Tibial nerve (tissue), 4 donors: Measurements from ENCODE around the gene CD46. TPM values are rescaled to one million over a fixed set of nuclear protein-coding genes. Genes with fewer than 3 reads are reported as not detected.

ENCODE experiments used
- DNase-seq, 2 donors: peaks; one replicate each; pipeline ENCODE4 v3.0.0-alpha.2; 2019; ENCODE audit warnings: low spot score in 2 of 2
- H3K27ac ChIP-seq, 4 donors: fragments of 200-600 bp; sonication (generic) in 3 of 4; one replicate each; pipeline ENCODE4 v1.5.1; 2017 to 2019; ENCODE audit warnings: mild to moderate bottlenecking in 1 of 4
- H3K27me3 ChIP-seq, 2 donors: fragments of 200-600 bp; sonication (generic) in 1 of 2; one replicate each; pipeline versions ENCODE4 v1.5.1 to v1.6.0; 2017 to 2019
- H3K36me3 ChIP-seq, 3 donors: fragments of 200-600 bp; sonication (generic); one replicate each; pipeline ENCODE4 v1.5.1; 2018 to 2019
- H3K4me1 ChIP-seq, 4 donors: fragments of 200-600 bp; sonication (generic) in 3 of 4; one replicate each; pipeline ENCODE4 v1.5.1; 2017 to 2019
- H3K4me3 ChIP-seq, 4 donors: fragments of 200-600 bp; sonication (generic) in 3 of 4; one replicate each; pipeline ENCODE4 v1.5.1; 2017 to 2019; ENCODE audit warnings: mild to moderate bottlenecking in 1 of 4, moderate library complexity in 1 of 4
- H3K9me3 ChIP-seq, 4 donors: fragments of 200-600 bp; sonication (generic) in 3 of 4; one replicate each; pipeline ENCODE4 v1.5.1; 2017 to 2019
- EP300 ChIP-seq, 2 donors: sonication (generic); formaldehyde crosslinking; IDR thresholded peaks; one replicate each; pipeline ENCODE4 v1.6.1; 2017; ENCODE audit warnings: antibody characterized with exemption in 2 of 2, mild to moderate bottlenecking in 1 of 2
- POLR2A ChIP-seq, 2 donors: fragments of 450-650 bp; IDR thresholded peaks; one replicate each; pipeline ENCODE4 v1.6.1; 2017; ENCODE audit warnings: antibody characterized with exemption in 2 of 2, mild to moderate bottlenecking in 2 of 2, moderate library complexity in 2 of 2
- WGBS, 2 donors: methylation state at CpG; one replicate each; pipeline ENCODE4 v1.1.5; 2018; 5-methylcytosine and 5-hydroxymethylcytosine counted together
- total RNA-seq, 4 donors: library from RNA; depleted of rRNA; stranded (reverse); fragments of >200 nt; gene quantifications; one replicate each; pipeline ENCODE4 v1.1.0, GENCODE V29; 2016
- TF ChIP-seq, protein P1 (sequence below), 5 experiments: fragments of 200-600 bp in 3 of 5; fragments of 450-650 bp in 2 of 5; sonication (generic) in 3 of 5; IDR thresholded peaks; one replicate each; pipeline ENCODE4 v1.5.1; 2016 to 2019; ENCODE audit warnings: antibody characterized with exemption in 5 of 5, mild to moderate bottlenecking in 3 of 5, moderate library complexity in 2 of 5

Gene CD46
- total RNA-seq, 4 donors from 2014 or later = 95.4 to 154 (median 133) TPM

DNA sequence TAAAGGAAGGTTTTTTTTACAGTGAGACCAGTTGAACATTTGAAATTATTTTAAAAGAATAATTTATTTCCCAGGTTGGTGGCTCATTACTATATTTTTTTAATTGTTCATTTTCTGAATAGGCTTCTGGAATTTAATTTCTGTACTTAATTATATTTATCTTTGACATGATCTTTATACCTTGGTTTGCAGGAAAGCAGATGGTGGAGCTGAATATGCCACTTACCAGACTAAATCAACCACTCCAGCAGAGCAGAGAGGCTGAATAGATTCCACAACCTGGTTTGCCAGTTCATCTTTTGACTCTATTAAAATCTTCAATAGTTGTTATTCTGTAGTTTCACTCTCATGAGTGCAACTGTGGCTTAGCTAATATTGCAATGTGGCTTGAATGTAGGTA, 41.5 kb downstream of the CD46 start:
- H3K27ac ChIP-seq = no peak overlapping the region
- DNase-seq = no peak
- no peak overlapping the region for H3K4me3 ChIP-seq
- H3K9me3 ChIP-seq = no peaks in the 10 kb centered on the region
- TF ChIP-seq EP300 (IDR thresholded peaks at IDR 0.05) (no peak), POLR2A (IDR thresholded peaks at IDR 0.05) (no peak)
- TF ChIP-seq, protein P1, sequence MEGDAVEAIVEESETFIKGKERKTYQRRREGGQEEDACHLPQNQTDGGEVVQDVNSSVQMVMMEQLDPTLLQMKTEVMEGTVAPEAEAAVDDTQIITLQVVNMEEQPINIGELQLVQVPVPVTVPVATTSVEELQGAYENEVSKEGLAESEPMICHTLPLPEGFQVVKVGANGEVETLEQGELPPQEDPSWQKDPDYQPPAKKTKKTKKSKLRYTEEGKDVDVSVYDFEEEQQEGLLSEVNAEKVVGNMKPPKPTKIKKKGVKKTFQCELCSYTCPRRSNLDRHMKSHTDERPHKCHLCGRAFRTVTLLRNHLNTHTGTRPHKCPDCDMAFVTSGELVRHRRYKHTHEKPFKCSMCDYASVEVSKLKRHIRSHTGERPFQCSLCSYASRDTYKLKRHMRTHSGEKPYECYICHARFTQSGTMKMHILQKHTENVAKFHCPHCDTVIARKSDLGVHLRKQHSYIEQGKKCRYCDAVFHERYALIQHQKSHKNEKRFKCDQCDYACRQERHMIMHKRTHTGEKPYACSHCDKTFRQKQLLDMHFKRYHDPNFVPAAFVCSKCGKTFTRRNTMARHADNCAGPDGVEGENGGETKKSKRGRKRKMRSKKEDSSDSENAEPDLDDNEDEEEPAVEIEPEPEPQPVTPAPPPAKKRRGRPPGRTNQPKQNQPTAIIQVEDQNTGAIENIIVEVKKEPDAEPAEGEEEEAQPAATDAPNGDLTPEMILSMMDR (IDR thresholded peaks at IDR 0.05) = no peak
- H3K4me1 ChIP-seq = peaks cover 0 to 6% (median 0%) of the 10 kb centered on the region in 4 donors
- peaks cover 0 to 34% (median 3%) of the 10 kb centered on the region in 3 donors for H3K36me3 ChIP-seq
- no peaks in the 10 kb centered on the region for H3K27me3 ChIP-seq

DNA sequence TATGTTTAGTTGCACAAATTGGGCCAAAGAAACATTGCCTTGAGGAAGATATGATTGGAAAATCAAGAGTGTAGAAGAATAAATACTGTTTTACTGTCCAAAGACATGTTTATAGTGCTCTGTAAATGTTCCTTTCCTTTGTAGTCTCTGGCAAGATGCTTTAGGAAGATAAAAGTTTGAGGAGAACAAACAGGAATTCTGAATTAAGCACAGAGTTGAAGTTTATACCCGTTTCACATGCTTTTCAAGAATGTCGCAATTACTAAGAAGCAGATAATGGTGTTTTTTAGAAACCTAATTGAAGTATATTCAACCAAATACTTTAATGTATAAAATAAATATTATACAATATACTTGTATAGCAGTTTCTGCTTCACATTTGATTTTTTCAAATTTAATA, 43.0 kb downstream of the CD46 start:
- H3K9me3 ChIP-seq = no peaks in the 10 kb centered on the region
- H3K4me1 ChIP-seq = peaks cover 0 to 6% (median 0%) of the 10 kb centered on the region in 4 donors
- H3K27me3 ChIP-seq = no peaks in the 10 kb centered on the region
- TF ChIP-seq EP300 (IDR thresholded peaks at IDR 0.05) (no peak), POLR2A (IDR thresholded peaks at IDR 0.05) (no peak)
- TF ChIP-seq, protein P1 (IDR thresholded peaks at IDR 0.05) = no peak
- peaks cover 0 to 34% (median 3%) of the 10 kb centered on the region in 3 donors for H3K36me3 ChIP-seq
- no peak overlapping the region for H3K27ac ChIP-seq
- H3K4me3 ChIP-seq = no peak overlapping the region
- DNase-seq = no peak
- 70 to 72% methylated on average over 2 of the region's 2 CpGs for WGBS, 2 donors

DNA sequence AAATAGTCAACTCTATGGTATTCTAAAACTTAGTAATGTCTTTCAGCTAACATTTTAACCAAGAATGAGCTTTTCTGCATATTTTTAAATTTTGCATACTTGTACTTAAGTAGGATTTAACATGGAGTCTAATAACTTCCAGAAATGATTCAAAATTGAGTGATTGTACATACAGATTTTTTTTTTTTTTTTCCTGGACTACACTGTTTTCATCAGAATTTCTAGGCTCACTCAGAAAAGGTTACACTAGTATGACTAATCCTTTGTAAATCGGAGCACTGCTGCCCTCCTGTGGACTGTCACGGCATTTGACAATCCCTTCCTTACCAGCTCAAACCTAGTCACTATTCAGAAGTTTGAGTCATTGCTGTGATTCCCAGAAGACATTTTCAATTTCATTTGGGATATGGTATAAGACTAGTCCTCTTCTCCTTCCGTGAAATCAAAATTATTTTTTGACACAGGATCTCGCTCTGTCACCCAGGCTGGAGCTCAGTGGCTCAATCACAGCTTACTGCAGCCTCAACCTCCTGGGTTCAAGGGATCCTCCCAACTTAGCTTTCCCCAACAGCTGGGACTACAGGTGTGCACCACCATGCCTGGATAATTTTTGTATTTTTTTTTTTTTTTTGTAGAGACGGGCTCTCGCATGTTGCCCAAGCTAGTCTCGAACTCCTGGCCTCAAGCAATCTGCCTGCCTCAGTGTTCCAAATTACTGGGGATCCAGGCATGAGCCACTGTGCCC, 45.5 kb downstream of the CD46 start:
- Histone ChIP-seq H3K4me3 (no peak overlapping the region), H3K36me3 (peaks cover 0 to 44% (median 3%) of the 10 kb centered on the region in 3 donors), H3K4me1 (peaks cover 0 to 6% (median 0%) of the 10 kb centered on the region in 4 donors), H3K27ac (peak overlapping the region in 2 of 4 donors; percentile 42 to 44), H3K27me3 (no peaks in the 10 kb centered on the region), H3K9me3 (no peaks in the 10 kb centered on the region)
- peak; percentile 85 to 95 for DNase-seq
- no peak for TF ChIP-seq EP300 (IDR thresholded peaks at IDR 0.05)
- TF ChIP-seq, protein P1 (IDR thresholded peaks at IDR 0.05) = peak; percentile 69 to 84 (median 71)
- WGBS, 2 donors = 54 to 59% methylated on average over 7 of the region's 7 CpGs

DNA sequence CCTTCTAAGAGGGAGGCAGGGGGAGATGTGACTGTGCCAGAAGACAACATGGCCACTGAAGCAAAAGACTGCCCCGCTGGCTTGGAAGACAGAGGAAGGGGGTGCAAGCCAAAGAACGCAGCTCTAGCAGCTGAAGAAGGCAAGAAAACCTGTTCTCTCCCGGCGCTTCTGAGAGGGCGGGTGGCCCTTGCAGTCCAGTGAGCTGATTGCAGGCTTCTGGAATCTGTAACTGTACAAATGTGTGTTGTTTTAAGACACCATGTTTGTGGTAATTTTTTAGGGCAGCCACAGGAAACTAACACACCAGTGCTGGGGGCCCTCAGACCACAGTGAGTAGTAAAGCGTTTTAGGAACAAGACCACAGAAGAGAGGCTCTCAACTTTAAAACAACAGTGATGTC, 47.0 kb downstream of the CD46 start:
- Histone ChIP-seq H3K9me3 (no peaks in the 10 kb centered on the region), H3K27ac (peak overlapping the region in 2 of 4 donors; percentile 7 to 45), H3K4me3 (no peak overlapping the region), H3K4me1 (peaks cover 0 to 10% (median under 1%) of the 10 kb centered on the region in 4 donors), H3K36me3 (peaks cover 0 to 51% (median 3%) of the 10 kb centered on the region in 3 donors), H3K27me3 (no peaks in the 10 kb centered on the region)
- 59 to 71% methylated on average over 6 of the region's 6 CpGs for WGBS, 2 donors
- DNase-seq = no peak
- TF ChIP-seq EP300 (IDR thresholded peaks at IDR 0.05) = no peak

DNA sequence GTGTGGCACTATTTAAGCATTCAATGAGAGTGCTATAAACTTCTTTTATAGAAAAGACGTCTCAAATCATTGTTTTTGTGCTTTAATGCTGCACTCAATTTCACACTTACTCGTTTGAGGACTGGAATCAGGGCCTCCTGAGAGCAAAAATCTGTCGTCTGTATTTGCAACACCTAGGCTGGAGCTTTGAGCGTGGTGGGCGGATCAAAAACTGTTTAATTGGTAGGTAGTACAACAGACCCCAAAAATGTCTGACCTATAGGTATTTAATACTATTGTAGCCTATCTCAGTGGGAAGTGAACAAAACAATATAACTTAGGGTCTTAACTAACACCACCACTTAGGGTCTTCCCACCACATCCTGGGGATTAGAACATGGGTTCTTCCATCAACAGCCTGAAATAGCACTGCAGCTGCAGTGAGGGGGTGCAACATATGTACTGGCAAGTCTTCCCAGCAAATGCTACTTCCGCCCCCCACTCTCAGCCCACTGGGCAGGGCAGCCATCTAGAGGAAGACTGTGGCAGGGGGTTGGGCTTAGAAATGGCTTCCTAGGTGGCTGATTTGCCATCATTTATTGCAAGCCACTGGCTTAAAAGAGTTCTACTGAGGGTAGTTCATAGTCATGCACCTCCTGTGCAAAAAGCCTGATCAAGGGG, 48.3 kb downstream of the CD46 start:
- H3K36me3 ChIP-seq = peaks cover 0 to 53% (median 10%) of the 10 kb centered on the region in 3 donors
- no peak for DNase-seq
- TF ChIP-seq, protein P1 (IDR thresholded peaks at IDR 0.05) = no peak
- TF ChIP-seq POLR2A (IDR thresholded peaks at IDR 0.05) (no peak), EP300 (IDR thresholded peaks at IDR 0.05) (no peak)
- no peaks in the 10 kb centered on the region for H3K9me3 ChIP-seq
- peak overlapping the region in 1 of 4 donors; percentile 14 for H3K27ac ChIP-seq
- no peaks in the 10 kb centered on the region for H3K27me3 ChIP-seq
- H3K4me3 ChIP-seq = no peak overlapping the region
- H3K4me1 ChIP-seq = peaks cover 0 to 20% (median 6%) of the 10 kb centered on the region in 4 donors
- WGBS, 2 donors = 82 to 84% methylated on average over 6 of the region's 6 CpGs
